ENCODE data around the gene BICC1. TPM values are rescaled to one million over a fixed set of nuclear protein-coding genes. Genes with fewer than 3 reads are reported as not detected.

Gene BICC1
- total RNA-seq, 1 donor from 2014 or later = 41.0 TPM

- Mint-ChIP-seq H3K27ac (ENCODE audit: unreplicated experiment) (no peak overlapping the region), H3K9me3 (ENCODE audit: unreplicated experiment) (no peaks in the 10 kb centered on the region), H3K4me1 (ENCODE audit: unreplicated experiment) (peaks cover 8% of the 10 kb centered on the region), H3K4me3 (ENCODE audit: unreplicated experiment) (no peak overlapping the region), H3K27me3 (ENCODE audit: unreplicated experiment) (no peaks in the 10 kb centered on the region), H3K36me3 (ENCODE audit: unreplicated experiment) (peaks cover 12% of the 10 kb centered on the region)
- DNase-seq (ENCODE audit: extremely low spot score, unreplicated experiment) = no peak
- TF ChIP-seq CTCF (IDR thresholded peaks at IDR 0.05) = no peak
Observed at GRCh38 chr10:58725901-58726300, 213.2 kb downstream of the BICC1 start.

- TF ChIP-seq CTCF (IDR thresholded peaks at IDR 0.05) = no peak
- Mint-ChIP-seq H3K27me3 (ENCODE audit: unreplicated experiment) (no peaks in the 10 kb centered on the region), H3K9me3 (ENCODE audit: unreplicated experiment) (no peaks in the 10 kb centered on the region), H3K36me3 (ENCODE audit: unreplicated experiment) (peaks cover 20% of the 10 kb centered on the region), H3K27ac (ENCODE audit: unreplicated experiment) (no peak overlapping the region), H3K4me3 (ENCODE audit: unreplicated experiment) (no peak overlapping the region), H3K4me1 (ENCODE audit: unreplicated experiment) (peaks cover 5% of the 10 kb centered on the region)
- DNase-seq (ENCODE audit: extremely low spot score, unreplicated experiment) = no peak
Observed at GRCh38 chr10:58727633-58728032, 215.0 kb downstream of the BICC1 start.

- peaks cover 20% of the 10 kb centered on the region for H3K36me3 Mint-ChIP-seq (ENCODE audit: unreplicated experiment)
- no peak overlapping the region for H3K4me3 Mint-ChIP-seq (ENCODE audit: unreplicated experiment)
- H3K4me1 Mint-ChIP-seq (ENCODE audit: unreplicated experiment) = peaks cover 24% of the 10 kb centered on the region
- no peaks in the 10 kb centered on the region for H3K27me3 Mint-ChIP-seq (ENCODE audit: unreplicated experiment)
- no peak overlapping the region for H3K27ac Mint-ChIP-seq (ENCODE audit: unreplicated experiment)
- no peak for DNase-seq (ENCODE audit: extremely low spot score, unreplicated experiment)
- H3K9me3 Mint-ChIP-seq (ENCODE audit: unreplicated experiment) = no peaks in the 10 kb centered on the region
- no peak for TF ChIP-seq CTCF (IDR thresholded peaks at IDR 0.05)
Observed at GRCh38 chr10:58731276-58731675, 218.6 kb downstream of the BICC1 start.

GRCh38 chr10:58733436-58733835 is 220.8 kb downstream of the BICC1 start:
- no peak overlapping the region for H3K4me3 Mint-ChIP-seq (ENCODE audit: unreplicated experiment)
- no peaks in the 10 kb centered on the region for H3K9me3 Mint-ChIP-seq (ENCODE audit: unreplicated experiment)
- H3K27ac Mint-ChIP-seq (ENCODE audit: unreplicated experiment) = no peak overlapping the region
- peaks cover 21% of the 10 kb centered on the region for H3K36me3 Mint-ChIP-seq (ENCODE audit: unreplicated experiment)
- peaks cover 24% of the 10 kb centered on the region for H3K4me1 Mint-ChIP-seq (ENCODE audit: unreplicated experiment)
- H3K27me3 Mint-ChIP-seq (ENCODE audit: unreplicated experiment) = no peaks in the 10 kb centered on the region
- no peak for TF ChIP-seq CTCF (IDR thresholded peaks at IDR 0.05)
- DNase-seq (ENCODE audit: extremely low spot score, unreplicated experiment) = no peak

- H3K27me3 Mint-ChIP-seq (ENCODE audit: unreplicated experiment) = no peaks in the 10 kb centered on the region
- DNase-seq (ENCODE audit: extremely low spot score, unreplicated experiment) = no peak
- peak overlapping the region; percentile 32 for H3K27ac Mint-ChIP-seq (ENCODE audit: unreplicated experiment)
- H3K36me3 Mint-ChIP-seq (ENCODE audit: unreplicated experiment) = peaks cover 21% of the 10 kb centered on the region
- H3K4me3 Mint-ChIP-seq (ENCODE audit: unreplicated experiment) = no peak overlapping the region
- peaks cover 24% of the 10 kb centered on the region for H3K4me1 Mint-ChIP-seq (ENCODE audit: unreplicated experiment)
- H3K9me3 Mint-ChIP-seq (ENCODE audit: unreplicated experiment) = no peaks in the 10 kb centered on the region
- peak; percentile 19 for TF ChIP-seq CTCF (IDR thresholded peaks at IDR 0.05)
Observed at GRCh38 chr10:58734116-58734515, 221.4 kb downstream of the BICC1 start.

Data from osteocyte (in vitro differentiated cells).